Stimulated activated CD4-positive, alpha-beta T cell treated with anti-CD3 and anti-CD28 coated beads, Interleukin-4, amount 100 ng/mL, for 48 hours (primary cell): ENCODE data around the gene MFAP3.
"Not testable (repeated sequence)": the region's sequence is repeated elsewhere in the genome, so short reads cannot be mapped to it uniquely, and the experiment has no call there.

Experiments
- DNase-seq, 2 donors: peaks; one replicate each; pipeline ENCODE4 v3.0.0-alpha.2; 2020; ENCODE audit warnings: low read depth in 2 of 2

Gene MFAP3

DNA sequence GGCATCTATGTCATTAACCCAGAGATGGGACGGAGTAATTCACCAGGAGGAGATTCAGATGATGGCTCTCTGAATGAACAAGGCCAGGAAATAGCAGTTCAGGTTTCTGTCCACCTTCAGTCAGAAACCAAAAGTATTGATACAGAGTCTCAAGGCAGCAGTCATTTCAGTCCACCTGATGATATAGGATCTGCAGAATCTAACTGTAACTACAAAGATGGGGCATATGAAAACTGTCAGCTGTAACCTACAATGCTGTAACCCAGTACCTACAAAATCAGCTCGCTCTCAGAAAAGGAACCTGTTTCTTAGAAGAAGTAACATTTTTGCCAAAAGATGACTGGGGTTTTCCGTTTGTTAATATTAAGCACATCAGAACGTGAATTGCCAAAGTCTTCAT is 14.7 kb downstream of the MFAP3 start:
- no peak for DNase-seq

GRCh38 chr5:154055201-154055600 is 16.4 kb downstream of the MFAP3 start:
- no peak for DNase-seq

DNA sequence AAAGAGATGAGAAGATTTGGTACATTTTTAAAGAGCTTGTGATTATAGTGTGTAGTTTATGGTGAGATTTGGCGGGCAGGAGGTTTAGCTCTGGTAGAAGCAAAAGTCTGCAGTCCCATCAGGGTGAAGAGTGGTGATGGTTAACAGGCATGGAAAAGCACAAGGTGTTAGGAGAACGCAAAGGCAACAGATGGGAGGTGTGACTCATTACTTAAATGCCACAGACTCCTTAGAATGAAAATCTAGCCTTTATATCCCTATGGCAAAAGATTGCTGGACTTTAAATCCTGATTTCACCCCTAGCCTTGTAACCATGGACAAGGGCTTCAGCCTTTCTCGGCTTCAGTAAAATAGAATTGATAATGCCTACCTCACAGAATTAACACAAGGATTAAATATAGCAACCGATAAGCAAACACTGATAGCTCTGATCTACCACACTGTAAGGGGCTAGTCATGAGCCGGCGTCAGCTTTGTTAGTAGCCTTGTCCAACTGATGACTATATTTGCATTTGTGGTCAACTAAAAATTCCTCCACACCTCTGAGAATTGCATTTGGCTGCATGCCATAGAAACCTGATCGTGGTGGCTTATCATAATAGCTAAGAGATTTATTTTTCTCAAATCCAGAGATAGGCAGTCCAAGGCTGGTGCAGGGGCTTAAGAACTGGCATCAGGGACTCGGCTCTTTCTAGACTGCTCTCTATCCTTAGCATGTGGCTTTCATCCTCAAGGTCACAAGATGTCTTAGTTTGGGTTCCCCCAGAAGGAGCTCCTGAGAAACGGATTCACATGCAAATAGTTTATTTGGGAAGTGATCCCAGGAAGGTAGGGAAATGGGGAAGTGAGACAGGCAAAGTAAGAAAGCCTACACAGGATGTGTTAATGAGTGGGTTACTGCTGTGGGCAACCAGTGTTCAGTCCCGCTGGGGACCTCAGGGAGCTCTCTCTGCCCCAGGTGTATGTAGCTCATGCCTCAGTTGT is 19.6 kb downstream of the MFAP3 start:
- no peak for DNase-seq

- no peak for DNase-seq
Observed at GRCh38 chr5:154059039-154059430, 20.3 kb downstream of the MFAP3 start.

GRCh38 chr5:154059583-154059982 is 20.8 kb downstream of the MFAP3 start:
- no peak for DNase-seq

GRCh38 chr5:154060606-154061005 is 21.8 kb downstream of the MFAP3 start:
- DNase-seq = no peak

GRCh38 chr5:154063372-154063771 is 24.6 kb downstream of the MFAP3 start:
- no peak for DNase-seq

- DNase-seq = no peak
Observed at GRCh38 chr5:154065971-154066370, 27.2 kb downstream of the MFAP3 start.

DNA sequence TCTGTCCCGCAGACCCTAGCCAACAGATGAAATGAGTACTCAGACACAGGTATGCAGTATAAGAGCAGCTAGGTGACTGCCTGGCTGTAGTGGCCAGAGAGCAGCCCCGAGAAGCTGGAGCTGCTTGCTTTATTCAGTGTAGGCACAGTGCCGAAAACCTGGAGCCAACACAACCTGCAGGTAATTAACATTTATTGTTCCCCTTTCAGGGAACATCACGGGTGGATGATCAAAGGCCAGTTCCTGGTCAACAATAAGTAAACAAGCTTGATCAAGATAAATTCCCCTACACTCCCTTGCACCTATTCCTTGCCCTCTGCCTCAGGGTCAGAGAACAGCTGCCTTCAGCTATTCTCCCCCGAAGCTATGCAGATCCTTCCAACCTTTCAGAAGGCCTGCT is 31.1 kb downstream of the MFAP3 start:
- not testable (repeated sequence) for DNase-seq

- no peak for DNase-seq
Observed at GRCh38 chr5:154071799-154072413, 33.1 kb downstream of the MFAP3 start.

DNA sequence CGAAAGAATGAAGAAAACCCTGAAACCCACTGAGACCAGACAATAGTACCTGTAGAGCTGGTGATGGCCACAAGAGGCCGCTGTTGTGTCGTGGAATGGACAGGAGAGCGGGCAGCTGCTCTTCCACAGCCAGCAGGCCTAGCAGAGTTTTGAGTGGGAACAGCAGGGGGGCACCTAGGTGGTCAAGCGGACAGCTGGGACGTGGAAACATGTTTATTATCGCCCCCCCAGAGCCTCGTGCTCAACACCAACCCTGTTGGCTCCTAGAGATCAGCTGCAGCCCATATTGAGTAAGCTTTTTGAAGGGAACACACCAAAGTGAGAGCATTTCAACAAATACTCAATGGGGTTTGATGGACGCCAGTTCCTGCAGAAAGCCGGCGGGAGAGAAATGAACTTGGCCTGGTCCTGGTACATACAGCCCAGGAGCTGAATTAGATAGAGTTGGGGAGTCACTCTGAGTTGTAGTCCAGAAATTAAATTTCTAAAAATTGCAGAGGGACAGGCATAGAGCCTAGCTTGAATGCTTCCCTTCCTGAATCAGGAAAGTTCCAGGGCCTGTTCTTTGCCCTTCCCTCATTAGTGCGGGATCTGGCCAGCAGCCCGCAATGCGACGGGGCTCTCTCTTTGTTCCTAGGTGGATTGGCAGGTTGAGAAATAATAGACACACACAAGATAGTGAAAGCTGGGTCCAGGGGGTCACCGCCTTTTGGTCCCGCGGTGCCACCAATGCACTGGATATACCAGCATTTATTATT is 33.8 kb downstream of the MFAP3 start:
- peak; percentile 69 to 88 for DNase-seq

GRCh38 chr5:154076240-154076922 is 37.6 kb downstream of the MFAP3 start:
- DNase-seq = no peak

GRCh38 chr5:154077696-154078095 is 38.9 kb downstream of the MFAP3 start:
- no peak for DNase-seq

- DNase-seq = no peak
Observed at GRCh38 chr5:154078272-154078671, 39.5 kb downstream of the MFAP3 start.

GRCh38 chr5:154081246-154081645 is 42.5 kb downstream of the MFAP3 start:
- no peak for DNase-seq

DNA sequence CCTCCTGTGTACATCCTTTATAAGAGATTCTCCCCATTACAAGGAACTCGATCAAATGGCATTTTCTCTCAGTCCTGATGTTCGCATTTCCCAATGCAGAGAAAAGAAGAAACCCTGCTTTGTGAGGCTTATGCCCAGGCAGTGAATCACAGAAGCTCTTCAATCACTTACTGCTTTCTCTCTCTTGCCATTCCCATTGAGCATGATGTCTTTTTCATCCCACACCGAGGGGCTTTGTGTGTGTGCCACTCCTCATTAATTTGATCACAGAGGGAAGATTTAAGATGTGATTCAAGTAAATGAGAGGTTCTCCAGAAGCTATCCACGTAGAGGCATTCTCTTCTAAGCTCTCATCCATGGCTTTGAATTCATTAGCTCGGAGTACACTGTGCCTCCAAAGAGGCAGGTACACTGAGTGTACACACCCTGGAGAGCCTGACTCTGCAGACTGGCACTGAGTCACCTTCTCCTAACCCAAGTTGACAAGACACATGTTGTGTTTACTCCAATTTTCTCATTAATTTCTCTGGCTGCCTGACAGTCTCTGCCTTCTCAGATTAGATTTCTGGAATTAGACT is 45.4 kb downstream of the MFAP3 start:
- DNase-seq = no peak

DNA sequence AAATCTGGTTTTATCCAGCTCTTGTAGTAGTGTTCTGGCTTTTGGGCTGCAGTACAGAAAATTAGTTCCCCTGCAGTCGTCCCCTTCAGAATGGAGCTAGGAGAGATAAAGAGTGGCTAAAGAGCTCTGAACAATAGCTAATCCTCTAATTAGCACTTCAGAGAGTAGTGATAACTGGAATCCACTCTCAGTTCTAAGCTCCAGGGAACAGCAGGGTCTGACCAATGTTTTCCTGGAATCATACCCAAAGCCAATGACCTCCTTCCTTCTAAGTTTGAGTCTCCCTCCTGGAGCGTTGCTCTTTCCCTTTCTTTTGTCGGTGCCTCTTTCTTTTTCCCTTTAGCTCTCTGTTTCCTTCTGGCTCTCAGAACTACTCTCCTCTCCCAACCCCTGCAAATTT is 47.4 kb downstream of the MFAP3 start:
- DNase-seq = no peak

DNA sequence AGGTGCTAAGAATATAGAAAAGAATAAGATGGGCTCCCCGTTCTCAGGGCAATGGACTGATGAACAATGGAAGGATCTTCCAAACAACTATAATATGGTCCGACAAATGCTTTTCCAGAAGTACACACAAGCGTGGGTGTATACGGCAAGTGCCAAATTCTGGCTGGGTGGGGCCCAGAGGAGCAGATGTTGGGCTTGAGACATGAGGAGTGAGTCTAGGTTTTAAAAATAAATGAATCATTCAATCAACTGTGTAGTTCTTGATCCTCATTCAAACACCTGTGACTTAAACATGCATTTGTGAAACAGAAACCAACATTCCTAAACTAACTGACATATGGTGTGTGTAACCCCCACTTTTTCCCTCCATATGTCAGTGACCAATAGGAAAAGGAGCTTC is 47.9 kb downstream of the MFAP3 start:
- no peak for DNase-seq

GRCh38 chr5:154087260-154087659 is 48.5 kb downstream of the MFAP3 start:
- DNase-seq = no peak

DNA sequence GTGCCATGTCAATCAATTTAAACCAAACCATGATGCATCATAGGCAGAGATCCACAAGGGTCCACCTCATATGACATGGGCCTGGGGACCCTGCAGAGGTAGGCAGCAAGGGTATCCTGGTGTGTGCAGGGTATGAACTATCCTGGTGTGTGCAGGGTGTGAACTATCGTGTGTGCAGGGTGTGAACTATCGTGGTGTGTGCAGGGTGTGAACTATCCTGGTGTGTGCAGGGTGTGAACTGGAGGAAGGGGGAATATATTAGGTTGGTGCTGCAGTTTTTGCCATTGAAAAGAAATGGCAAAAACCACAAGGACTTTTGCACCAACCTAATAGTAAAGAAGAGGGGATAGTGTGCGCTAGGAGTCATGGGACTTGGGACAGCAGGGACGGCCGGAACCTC is 50.0 kb downstream of the MFAP3 start:
- DNase-seq = no peak

- DNase-seq = no peak
Observed at GRCh38 chr5:154090656-154091055, 51.9 kb downstream of the MFAP3 start.
